OCI-LY1 (cell line): ENCODE results near the gene C14orf180.

Source experiments
- EZH2 ChIP-seq: fragments of 200-600 bp; sonication (generic), shearing (Covaris generic); IDR thresholded peaks from 2 replicates; pipeline ENCODE4 v1.8.0; 2017; ENCODE audit warnings: borderline replicate concordance, mixed run types, mild to moderate bottlenecking, antibody characterized with exemption, low read length, moderate library complexity, mixed read lengths
- TF ChIP-seq, protein P1 (sequence below): fragments of 200-600 bp; sonication (generic), shearing (Covaris generic); IDR thresholded peaks from 2 replicates; pipeline ENCODE4 v1.5.1; 2017; ENCODE audit warnings: mild to moderate bottlenecking, antibody characterized with exemption, low read length, moderate library complexity, mixed read lengths

GRCh38 chr14:104599446-104599845 is 19.9 kb downstream of the C14orf180 start:
- TF ChIP-seq EZH2: no peak
- TF ChIP-seq, protein P1, sequence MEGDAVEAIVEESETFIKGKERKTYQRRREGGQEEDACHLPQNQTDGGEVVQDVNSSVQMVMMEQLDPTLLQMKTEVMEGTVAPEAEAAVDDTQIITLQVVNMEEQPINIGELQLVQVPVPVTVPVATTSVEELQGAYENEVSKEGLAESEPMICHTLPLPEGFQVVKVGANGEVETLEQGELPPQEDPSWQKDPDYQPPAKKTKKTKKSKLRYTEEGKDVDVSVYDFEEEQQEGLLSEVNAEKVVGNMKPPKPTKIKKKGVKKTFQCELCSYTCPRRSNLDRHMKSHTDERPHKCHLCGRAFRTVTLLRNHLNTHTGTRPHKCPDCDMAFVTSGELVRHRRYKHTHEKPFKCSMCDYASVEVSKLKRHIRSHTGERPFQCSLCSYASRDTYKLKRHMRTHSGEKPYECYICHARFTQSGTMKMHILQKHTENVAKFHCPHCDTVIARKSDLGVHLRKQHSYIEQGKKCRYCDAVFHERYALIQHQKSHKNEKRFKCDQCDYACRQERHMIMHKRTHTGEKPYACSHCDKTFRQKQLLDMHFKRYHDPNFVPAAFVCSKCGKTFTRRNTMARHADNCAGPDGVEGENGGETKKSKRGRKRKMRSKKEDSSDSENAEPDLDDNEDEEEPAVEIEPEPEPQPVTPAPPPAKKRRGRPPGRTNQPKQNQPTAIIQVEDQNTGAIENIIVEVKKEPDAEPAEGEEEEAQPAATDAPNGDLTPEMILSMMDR: no peak
